Posterior cingulate gyrus (tissue), 11 donors: ENCODE measurements around the gene HTT-AS.

ENCODE experiments used
- DNase-seq, 10 donors: peaks; one replicate each; pipeline versions ENCODE4 v3.0.0 to v3.0.0-alpha.2; 2020 to 2021; ENCODE audit warnings: mixed read lengths in 3 of 10
- intact Hi-C: fragments of 100-400 bp; cut with DNase I; formaldehyde crosslinking; loops from one replicate; pipeline ENCODE4 v1.15.1; 2023

HTT-AS gene

GRCh38 chr4:3074078-3074845 lies at the start of gene HTT-AS, which contains the start of gene HTT:
Gene HTT-AS (minus strand): TSS chr4:3074538.
Gene HTT (plus strand): TSS chr4:3074681. CDS start chr4:3074826, 145 bp downstream.
- DNase-seq, result peak; percentile 90 to 100 (median 96)
- intact Hi-C loops, result no loop called here

- intact Hi-C loops, result no loop called here
- no peak for DNase-seq
Measured at GRCh38 chr4:3123181-3123671, 48.9 kb upstream of the HTT-AS start.

- no peak for DNase-seq
- intact Hi-C loops, result no loop called here
Measured at GRCh38 chr4:3122081-3122563, 47.8 kb upstream of the HTT-AS start.

GRCh38 chr4:3121596-3121995 lies 47.3 kb upstream of the HTT-AS start:
- intact Hi-C loops, result no loop called here
- DNase-seq, result no peak

GRCh38 chr4:3121110-3121509 lies 46.8 kb upstream of the HTT-AS start:
- intact Hi-C loops, result no loop called here
- DNase-seq, result no peak

- DNase-seq, result no peak
- intact Hi-C loops, result no loop called here
Measured at GRCh38 chr4:3119464-3119863, 45.1 kb upstream of the HTT-AS start.

GRCh38 chr4:3118312-3118711 lies 44.0 kb upstream of the HTT-AS start:
- intact Hi-C loops, result no loop called here
- DNase-seq, result no peak

- DNase-seq, result no peak
- intact Hi-C loops, result no loop called here
Measured at GRCh38 chr4:3116955-3117354, 42.6 kb upstream of the HTT-AS start.

GRCh38 chr4:3115637-3116270 lies 41.4 kb upstream of the HTT-AS start:
- no peak for DNase-seq
- intact Hi-C loops, result no loop called here

GRCh38 chr4:3114377-3114776 lies 40.0 kb upstream of the HTT-AS start:
- DNase-seq, result no peak
- intact Hi-C loops, result no loop called here

GRCh38 chr4:3112609-3113469 lies 38.5 kb upstream of the HTT-AS start:
- DNase-seq, result no peak
- intact Hi-C loops, result no loop called here

GRCh38 chr4:3112201-3112600 lies 37.9 kb upstream of the HTT-AS start:
- no peak for DNase-seq
- intact Hi-C loops, result no loop called here

GRCh38 chr4:3111461-3111860 lies 37.1 kb upstream of the HTT-AS start:
- no peak for DNase-seq
- intact Hi-C loops, result no loop called here

GRCh38 chr4:3108211-3108610 lies 33.9 kb upstream of the HTT-AS start:
- no peak for DNase-seq
- intact Hi-C loops, result loop anchor here (10.0 kb wide), 1 partner anchor 337 kb away; the partner anchor contains the start of gene HGFAC

GRCh38 chr4:3107691-3108121 lies 33.4 kb upstream of the HTT-AS start:
- no peak for DNase-seq
- intact Hi-C loops, result loop anchor here (2.0 to 10.0 kb wide), 2 partner anchors 29 to 337 kb away; partner anchors contain the start of gene HGFAC

GRCh38 chr4:3107271-3107670 lies 32.9 kb upstream of the HTT-AS start:
- intact Hi-C loops, result loop anchor here (2.0 to 10.0 kb wide), 2 partner anchors 30 to 338 kb away; partner anchors contain the start of gene HGFAC
- DNase-seq, result no peak

- intact Hi-C loops, result loop anchor here (2.0 to 10.0 kb wide), 2 partner anchors 30 to 338 kb away; partner anchors contain the start of gene HGFAC
- DNase-seq, result peak; percentile 78 to 98 (median 90)
Measured at GRCh38 chr4:3106339-3107186, 32.2 kb upstream of the HTT-AS start.

GRCh38 chr4:3098346-3098745 lies 24.0 kb upstream of the HTT-AS start:
- no peak for DNase-seq
- intact Hi-C loops, result no loop called here

- no peak for DNase-seq
- intact Hi-C loops, result no loop called here
Measured at GRCh38 chr4:3096202-3096601, 21.9 kb upstream of the HTT-AS start.
